CD8-positive, alpha-beta memory T cell (primary cell): ENCODE data around the gene RPL36. TPM values are rescaled to one million over a fixed set of nuclear protein-coding genes. Genes with fewer than 3 reads are reported as not detected.

Experiments
- CTCF ChIA-PET: fragments of 350-600 bp; sonication (Branson Sonifier 250); formaldehyde crosslinking; loops from one replicate; lab custom pipeline; 2021; ENCODE audit warnings: antibody characterized with exemption; lab: Charles Lee
- POLR2A ChIA-PET: fragments of 350-600 bp; sonication (Branson Sonifier 250); formaldehyde crosslinking; loops from one replicate; lab custom pipeline; 2021; ENCODE audit warnings: antibody characterized with exemption; lab: Charles Lee
- DNase-seq, 5 donors: peaks; one replicate each; pipeline versions ENCODE4 v3.0.0 to v3.0.0-alpha.2; 2020 to 2022; ENCODE audit warnings: mixed read lengths in 1 of 5
- H3K27ac ChIP-seq: one replicate; pipeline ENCODE4 v1.7.0; 2013; ENCODE audit warnings: low read depth, mild to moderate bottlenecking, low read length, moderate library complexity
- H3K27me3 ChIP-seq: 2 replicates; pipeline ENCODE4 v1.7.0; 2013; ENCODE audit warnings: low read length, mild to moderate bottlenecking; ENCODE audit not compliant: insufficient read depth, poor library complexity, severe bottlenecking
- H3K36me3 ChIP-seq: 2 replicates; pipeline ENCODE4 v1.7.0; 2013; ENCODE audit warnings: mild to moderate bottlenecking, low read length, moderate library complexity; ENCODE audit not compliant: insufficient read depth
- H3K4me1 ChIP-seq: 2 replicates; pipeline ENCODE4 v1.7.0; 2013; ENCODE audit warnings: mild to moderate bottlenecking, low read length, moderate library complexity; ENCODE audit not compliant: insufficient read depth
- H3K4me3 ChIP-seq: 2 replicates; pipeline ENCODE4 v1.7.0; 2013; ENCODE audit warnings: mild to moderate bottlenecking, low read length
- H3K9me3 ChIP-seq: 2 replicates; pipeline ENCODE4 v1.7.0; 2013; ENCODE audit warnings: mild to moderate bottlenecking, low read length
- H3K27ac Mint-ChIP-seq, 8 donors: one replicate each; pipeline ENCODE4 v1.8.0; 2020 to 2021; ENCODE audit warnings: mixed read lengths in 8 of 8, mild to moderate bottlenecking in 6 of 8, inconsistent platforms in 3 of 8, moderate library complexity in 3 of 8
- H3K27me3 Mint-ChIP-seq, 2 donors: one replicate each; pipeline ENCODE4 v1.8.0; 2020 to 2021; ENCODE audit warnings: mixed read lengths in 2 of 2, mild to moderate bottlenecking in 1 of 2, moderate library complexity in 1 of 2
- H3K36me3 Mint-ChIP-seq, 3 donors: one replicate each; pipeline ENCODE4 v1.8.0; 2020 to 2021; ENCODE audit warnings: mixed read lengths in 3 of 3, inconsistent platforms in 1 of 3, mild to moderate bottlenecking in 1 of 3
- H3K4me1 Mint-ChIP-seq, 3 donors: one replicate each; pipeline ENCODE4 v1.8.0; 2020 to 2021; ENCODE audit warnings: mixed read lengths in 3 of 3, inconsistent platforms in 1 of 3, mild to moderate bottlenecking in 1 of 3
- H3K4me3 Mint-ChIP-seq, 7 donors: one replicate each; pipeline ENCODE4 v1.8.0; 2020 to 2021; ENCODE audit warnings: mixed read lengths in 7 of 7, mild to moderate bottlenecking in 6 of 7, moderate library complexity in 4 of 7, inconsistent platforms in 2 of 7
- H3K9me3 Mint-ChIP-seq, 5 donors: one replicate each; pipeline ENCODE4 v1.8.0; 2020 to 2022; ENCODE audit warnings: mixed read lengths in 5 of 5, mild to moderate bottlenecking in 3 of 5, moderate library complexity in 2 of 5, inconsistent platforms in 1 of 5
- polyA plus RNA-seq: library from polyadenylated mRNA; unstranded; fragments of 300-500 nt; fragmentation: Illumina TruSeq; gene quantifications from one replicate; pipeline ENCODE4 v1.2.3, GENCODE V29; 2021
- total RNA-seq, 2 experiments: library from RNA; stranded (reverse); gene quantifications; one replicate each; pipeline ENCODE4 v1.2.3, GENCODE V29; 2021

The RPL36 gene
- total and polyA plus RNA-seq, 3 experiments from 2014 or later: 1,478 to 2,003 (median 1,485) TPM

DNA sequence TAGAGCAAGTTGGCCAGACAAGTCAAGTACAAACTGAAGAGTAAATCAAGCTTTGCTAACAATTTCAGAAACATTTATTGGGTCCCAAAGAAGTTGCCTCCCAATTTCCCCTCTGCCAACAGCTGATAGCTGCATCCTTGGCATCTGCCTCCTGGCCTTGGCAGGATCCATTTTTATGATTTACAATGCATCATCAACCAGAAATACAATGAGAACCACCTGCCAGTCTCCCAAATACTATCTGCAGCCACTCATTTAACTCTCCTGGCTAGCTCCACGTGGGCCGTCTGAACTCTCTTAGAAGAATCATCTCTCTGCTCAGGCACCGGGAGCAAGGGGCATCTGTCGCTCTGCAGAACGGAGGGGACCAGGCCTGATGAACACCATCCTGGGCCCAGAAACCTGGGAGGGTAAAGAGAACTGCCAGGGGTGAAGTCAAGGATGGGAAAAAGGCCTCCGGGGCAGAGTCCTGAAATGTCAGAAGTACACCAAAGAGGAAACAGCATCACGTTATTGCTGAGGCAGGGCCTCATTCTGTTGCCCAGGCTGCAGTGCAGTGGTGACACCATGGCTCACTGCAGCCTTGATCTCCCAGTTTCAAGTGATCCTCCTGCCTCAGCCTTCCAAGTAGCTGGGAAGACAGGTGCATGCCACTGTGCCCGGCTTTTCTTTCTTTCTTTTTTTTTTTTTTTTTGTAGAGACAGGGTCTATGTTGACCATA lies 27.3 kb downstream of the RPL36 start:
- no peak overlapping the region for H3K4me3 ChIP-seq
- H3K27me3 ChIP-seq: no peaks in the 10 kb centered on the region
- H3K27me3 Mint-ChIP-seq: no peaks in the 10 kb centered on the region
- no peak for DNase-seq
- peak overlapping the region in 6 of 7 donors; percentile 21 to 96 (median 77) for H3K4me3 Mint-ChIP-seq
- peaks cover 23 to 32% (median 28%) of the 10 kb centered on the region in 3 donors for H3K4me1 Mint-ChIP-seq
- H3K27ac ChIP-seq: peak overlapping the region; percentile 91
- H3K9me3 Mint-ChIP-seq: no peaks in the 10 kb centered on the region
- H3K4me1 ChIP-seq: peaks cover 22% of the 10 kb centered on the region
- H3K36me3 Mint-ChIP-seq: peaks cover 0 to 31% (median 4%) of the 10 kb centered on the region in 3 donors
- no peaks in the 10 kb centered on the region for H3K9me3 ChIP-seq
- ChIA-PET POLR2A (interaction anchor here (0.5 to 1.0 kb wide), 2 partner anchors 26 to 414 kb away, joined by 3 read pairs; no protein-coding TSS in a partner anchor), CTCF (interaction anchor here (4.5 kb wide), 1 partner anchor 27 kb away, joined by 47 read pairs; the partner anchor contains the start of gene RPL36)
- peak overlapping the region in 7 of 8 donors; percentile 26 to 98 (median 78) for H3K27ac Mint-ChIP-seq
- H3K36me3 ChIP-seq: peaks cover 16% of the 10 kb centered on the region

DNA sequence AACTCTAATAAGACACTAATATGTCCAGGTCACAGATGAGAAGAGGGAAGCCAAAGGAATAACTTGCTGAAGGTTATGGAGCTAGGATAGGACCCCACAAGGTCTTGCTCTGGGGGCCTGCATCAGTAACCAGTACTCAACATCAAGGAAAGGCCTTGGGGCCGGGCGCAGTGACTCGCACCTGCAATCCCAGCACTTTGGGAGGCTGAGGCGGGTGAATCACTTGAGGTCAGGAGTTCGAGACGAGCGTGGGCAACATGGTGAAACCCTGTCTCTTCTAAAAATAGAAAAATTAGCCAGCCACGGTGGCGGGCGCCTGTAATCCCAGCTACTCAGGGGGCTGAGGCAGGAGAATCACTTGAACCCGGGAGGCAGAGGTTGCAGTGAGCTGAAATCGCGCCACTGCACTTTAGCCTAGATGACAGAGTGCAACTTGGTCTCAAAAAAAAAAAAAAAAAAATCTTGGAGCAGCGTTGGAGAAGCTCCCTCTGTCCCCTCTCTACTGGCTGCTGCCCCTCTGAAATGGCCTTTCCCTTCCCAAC lies 28.0 kb downstream of the RPL36 start:
- no peak for DNase-seq
- peak overlapping the region; percentile 91 for H3K27ac ChIP-seq
- no peaks in the 10 kb centered on the region for H3K27me3 ChIP-seq
- Mint-ChIP-seq H3K27me3 (no peaks in the 10 kb centered on the region), H3K4me1 (peaks cover 23 to 32% (median 28%) of the 10 kb centered on the region in 3 donors), H3K9me3 (no peaks in the 10 kb centered on the region), H3K4me3 (peak overlapping the region; percentile 87 to 96 (median 92)), H3K27ac (peak overlapping the region; percentile 74 to 98 (median 94)), H3K36me3 (peaks cover 0 to 26% (median 4%) of the 10 kb centered on the region in 3 donors)
- POLR2A ChIA-PET: interaction anchor here (1.0 to 1.5 kb wide), 2 partner anchors 27 to 31 kb away, joined by 3 to 12 read pairs; no protein-coding TSS in a partner anchor
- no peaks in the 10 kb centered on the region for H3K9me3 ChIP-seq
- CTCF ChIA-PET: interaction anchor here (0.7 to 4.5 kb wide), 2 partner anchors 20 to 28 kb away, joined by 4 to 47 read pairs; partner anchors contain the start of gene RPL36
- peak overlapping the region; percentile 93 for H3K4me3 ChIP-seq
- H3K36me3 ChIP-seq: peaks cover 8% of the 10 kb centered on the region
- H3K4me1 ChIP-seq: peaks cover 22% of the 10 kb centered on the region

DNA sequence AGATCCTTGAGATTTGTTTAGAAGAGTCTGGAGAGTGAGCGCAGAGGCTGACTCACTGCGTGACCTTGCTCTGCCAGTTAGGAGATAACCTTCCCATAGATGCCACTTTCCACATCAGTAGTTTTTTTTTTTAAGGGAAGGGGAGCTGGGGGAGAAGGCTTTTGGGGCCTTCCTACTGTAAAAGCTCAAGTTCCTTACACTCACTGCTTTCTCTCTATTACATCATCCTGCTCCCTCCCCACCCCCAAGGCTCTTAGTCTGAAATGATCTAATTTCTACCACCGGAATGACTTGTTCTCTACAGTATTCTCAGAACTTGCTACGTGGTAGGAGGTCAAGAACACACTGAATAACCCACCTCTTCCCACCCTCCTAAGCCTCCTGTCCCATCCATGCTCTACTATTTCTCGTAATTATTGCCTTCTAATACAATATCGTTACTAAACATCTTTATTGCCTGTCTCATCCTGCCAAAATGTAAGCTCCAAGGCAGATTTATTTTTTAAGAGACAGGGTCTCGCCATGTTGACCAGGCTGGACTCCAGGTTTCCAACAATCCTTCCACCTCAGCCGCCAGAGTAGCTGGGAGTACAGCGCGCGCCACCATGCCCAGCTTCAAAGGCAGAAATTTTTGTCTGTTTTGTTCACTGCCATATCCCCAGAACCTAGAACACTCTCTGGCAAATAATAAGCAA lies 28.6 kb downstream of the RPL36 start:
- peak overlapping the region; percentile 85 to 98 (median 95) for H3K27ac Mint-ChIP-seq
- peak overlapping the region; percentile 87 to 96 (median 92) for H3K4me3 Mint-ChIP-seq
- no peaks in the 10 kb centered on the region for H3K27me3 Mint-ChIP-seq
- Histone ChIP-seq H3K9me3 (no peaks in the 10 kb centered on the region), H3K27ac (peak overlapping the region; percentile 91), H3K4me1 (peaks cover 22% of the 10 kb centered on the region), H3K27me3 (no peaks in the 10 kb centered on the region), H3K36me3 (peaks cover 3% of the 10 kb centered on the region), H3K4me3 (peak overlapping the region; percentile 93)
- H3K36me3 Mint-ChIP-seq: peaks cover 0 to 20% (median 4%) of the 10 kb centered on the region in 3 donors
- CTCF ChIA-PET: interaction anchor here (0.7 to 4.5 kb wide), 4 partner anchors 10 to 29 kb away, joined by 3 to 47 read pairs (median 4); partner anchors contain the start of gene RPL36
- no peak for DNase-seq
- POLR2A ChIA-PET: interaction anchor here (0.6 to 1.5 kb wide), 3 partner anchors 28 to 73 kb away, joined by 3 to 12 read pairs (median 3); partner anchors contain the start of gene DUS3L
- H3K9me3 Mint-ChIP-seq: no peaks in the 10 kb centered on the region
- peaks cover 23 to 32% (median 28%) of the 10 kb centered on the region in 3 donors for H3K4me1 Mint-ChIP-seq

DNA sequence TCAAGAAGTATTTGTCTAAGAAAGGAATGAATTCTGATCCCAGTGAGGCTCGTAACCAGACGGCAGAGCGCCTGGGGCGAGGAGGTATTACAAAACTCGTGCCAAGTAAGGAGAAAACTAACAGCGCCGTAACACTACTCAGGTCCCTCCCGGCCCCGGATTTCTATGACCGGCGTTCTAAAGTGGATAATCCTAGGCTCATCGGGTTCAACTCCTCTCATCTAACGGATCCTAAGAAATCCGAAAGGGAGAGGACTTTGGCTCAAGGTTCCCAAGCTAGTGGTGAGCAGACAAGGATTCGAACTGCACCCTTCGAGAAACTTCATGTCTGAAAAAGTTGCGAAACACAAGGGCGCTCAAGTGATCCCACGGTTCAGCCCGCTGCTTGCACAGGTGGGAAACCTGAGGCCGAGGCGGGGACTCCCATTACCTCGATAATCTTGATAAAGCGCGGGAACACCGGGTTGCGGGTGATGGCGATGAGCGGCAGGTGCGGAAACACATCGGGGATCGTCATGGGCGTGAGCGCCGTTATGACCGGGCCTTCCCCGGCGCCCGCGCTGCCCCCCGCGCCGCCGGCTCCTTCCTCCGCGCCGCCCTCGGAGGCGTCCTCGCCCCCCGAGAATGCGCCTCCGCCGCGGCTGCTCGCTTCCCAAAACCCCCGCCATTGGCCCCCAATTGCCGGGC lies 29.3 kb downstream of the RPL36 start:
- CTCF ChIA-PET: interaction anchor here (0.6 to 4.5 kb wide), 7 partner anchors 11 to 85 kb away, joined by 3 to 47 read pairs (median 3); partner anchors contain the start of genes DUS3L and RPL36
- H3K9me3 ChIP-seq: no peaks in the 10 kb centered on the region
- peak overlapping the region; percentile 91 for H3K27ac ChIP-seq
- DNase-seq: peak in 1 of 5 donors; percentile 33
- Mint-ChIP-seq H3K9me3 (no peaks in the 10 kb centered on the region), H3K27ac (peak overlapping the region; percentile 92 to 98 (median 95)), H3K27me3 (no peaks in the 10 kb centered on the region), H3K4me3 (peak overlapping the region; percentile 89 to 96 (median 92)), H3K36me3 (peaks cover 0 to 14% (median 0%) of the 10 kb centered on the region in 3 donors), H3K4me1 (peaks cover 21 to 32% (median 28%) of the 10 kb centered on the region in 3 donors)
- H3K4me1 ChIP-seq: peaks cover 22% of the 10 kb centered on the region
- POLR2A ChIA-PET: interaction anchor here (0.6 to 2.0 kb wide), 6 partner anchors 26 to 185 kb away, joined by 3 to 28 read pairs (median 10); partner anchors contain the start of genes DUS3L, RPL36, SAFB and SAFB2
- peaks cover 3% of the 10 kb centered on the region for H3K36me3 ChIP-seq
- H3K27me3 ChIP-seq: no peaks in the 10 kb centered on the region
- H3K4me3 ChIP-seq: peak overlapping the region; percentile 93

DNA sequence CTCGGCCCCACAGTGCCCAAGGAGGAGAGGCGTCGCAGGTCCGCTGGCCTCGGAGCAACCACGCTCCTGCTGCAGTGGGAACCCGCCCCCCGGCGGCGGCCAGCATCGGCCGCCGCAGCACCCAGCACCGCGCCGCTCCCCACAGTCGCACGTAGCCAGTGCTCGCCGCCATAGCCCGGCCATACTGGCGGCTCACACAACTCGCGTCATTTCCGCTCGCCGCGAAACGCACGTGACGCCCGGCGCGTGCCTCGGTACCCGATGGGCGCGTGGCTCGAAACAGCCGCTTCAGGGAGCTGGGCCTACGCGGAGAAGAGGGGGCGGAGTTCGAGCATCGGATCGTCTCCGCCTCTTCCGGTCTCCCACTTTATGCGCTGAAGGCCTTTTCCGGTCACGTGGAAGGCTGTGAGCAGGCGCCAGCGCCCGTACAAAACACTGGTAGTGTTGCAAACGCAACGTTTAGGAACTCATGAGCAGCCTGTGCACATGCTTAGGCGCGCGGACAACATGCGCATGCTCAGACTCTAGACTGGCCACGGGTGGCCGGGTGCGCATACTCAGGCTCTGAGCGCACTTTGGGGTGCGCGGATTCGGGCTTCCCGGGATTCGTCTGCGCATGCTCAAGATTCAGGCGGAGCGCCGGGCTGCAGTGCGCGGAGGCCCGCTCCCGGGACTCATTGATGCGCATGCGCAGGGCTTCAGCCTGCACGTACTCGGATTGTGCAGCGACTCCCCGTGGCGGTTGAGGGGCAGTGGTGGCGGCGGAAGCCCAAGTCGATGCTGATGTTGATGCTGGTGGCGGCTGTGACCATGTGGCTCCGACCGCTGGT lies 30.1 kb downstream of the RPL36 start, which contains the start of the genes CATSPERD and LONP1:
Gene CATSPERD (plus strand): TSS at position 677 of the 830 bp plus-strand sequence. CDS start 101 bp downstream, at position 778.
Gene LONP1 (minus strand): TSS at position 186 of the 830 bp plus-strand sequence. CDS start 14 bp downstream, at position 172.
- ChIA-PET POLR2A (interaction anchor here (0.5 to 2.0 kb wide), 5 partner anchors 27 to 395 kb away, joined by 3 to 28 read pairs (median 7); partner anchors contain the start of genes RPL36, SAFB, SAFB2 and VMAC), CTCF (interaction anchor here (0.6 to 4.5 kb wide), 8 partner anchors 11 to 84 kb away, joined by 3 to 47 read pairs (median 4); partner anchors contain the start of genes DUS3L and RPL36)
- H3K4me1 ChIP-seq: peaks cover 22% of the 10 kb centered on the region
- no peaks in the 10 kb centered on the region for H3K9me3 ChIP-seq
- Mint-ChIP-seq H3K9me3 (no peaks in the 10 kb centered on the region), H3K27me3 (peaks cover 0 to 5% of the 10 kb centered on the region in 2 donors), H3K4me1 (peaks cover 21 to 32% (median 28%) of the 10 kb centered on the region in 3 donors), H3K4me3 (peak within 1 kb of the TSS; percentile 89 to 96 (median 92)), H3K27ac (peak within 1 kb of the TSS; percentile 93 to 98 (median 95)), H3K36me3 (peaks cover 0 to 14% (median 0%) of the 10 kb centered on the region in 3 donors)
- peak; percentile 96 to 99 (median 99) for DNase-seq
- peak within 1 kb of the TSS; percentile 93 for H3K4me3 ChIP-seq
- H3K36me3 ChIP-seq: peaks cover 3% of the 10 kb centered on the region
- peak within 1 kb of the TSS; percentile 91 for H3K27ac ChIP-seq
- no peaks in the 10 kb centered on the region for H3K27me3 ChIP-seq

DNA sequence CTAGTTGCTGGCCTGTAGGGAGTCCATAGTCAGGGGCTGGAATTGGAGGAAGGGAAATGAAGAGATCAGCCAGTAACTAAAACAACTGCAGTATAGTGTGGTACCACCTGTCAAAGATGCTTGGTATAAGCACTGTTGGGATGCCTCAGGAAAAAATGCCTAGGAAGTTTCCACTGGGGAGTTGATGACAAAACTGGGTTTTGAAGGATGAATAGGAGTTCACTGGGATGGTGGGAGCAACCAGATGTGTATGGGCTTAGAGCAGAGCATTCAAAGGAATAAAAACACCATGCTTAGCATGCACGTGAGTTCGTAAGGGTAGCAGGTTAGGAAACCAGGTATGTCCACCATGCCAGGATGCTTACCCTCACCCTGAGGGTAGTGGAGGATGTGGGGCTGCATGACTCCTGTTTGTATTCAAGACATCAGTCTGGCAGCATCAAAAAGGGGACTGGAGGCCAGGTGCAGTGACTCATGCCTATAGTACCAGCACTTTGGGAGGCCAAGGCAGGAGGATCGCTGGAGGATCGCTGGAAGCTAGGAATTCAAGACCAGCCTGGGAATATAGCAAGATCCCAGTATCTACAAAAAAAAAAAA lies 37.5 kb downstream of the RPL36 start:
- Mint-ChIP-seq H3K27ac (no peak overlapping the region), H3K4me1 (no peaks in the 10 kb centered on the region), H3K9me3 (peaks cover 0 to 2% (median 0%) of the 10 kb centered on the region in 5 donors), H3K36me3 (peaks cover 0 to 6% (median 0%) of the 10 kb centered on the region in 3 donors), H3K4me3 (no peak overlapping the region), H3K27me3 (peaks cover 8 to 12% of the 10 kb centered on the region in 2 donors)
- Histone ChIP-seq H3K27me3 (no peaks in the 10 kb centered on the region), H3K4me1 (no peaks in the 10 kb centered on the region), H3K27ac (no peak overlapping the region), H3K36me3 (no peaks in the 10 kb centered on the region), H3K4me3 (no peak overlapping the region), H3K9me3 (no peaks in the 10 kb centered on the region)
- CTCF ChIA-PET: interaction anchor here (1.4 kb wide), 1 partner anchor 38 kb away, joined by 3 read pairs; the partner anchor contains the start of gene RPL36
- POLR2A ChIA-PET: interaction anchor here (0.6 kb wide), 1 partner anchor 36 kb away, joined by 3 read pairs; no protein-coding TSS in a partner anchor
- no peak for DNase-seq
